Endodermal cell (in vitro differentiated cells): ENCODE measurements around the gene DDX39A. TPM values are rescaled to one million over a fixed set of nuclear protein-coding genes. Genes with fewer than 3 reads are reported as not detected.
"Not testable (repeated sequence)": the region's sequence is repeated elsewhere in the genome, so short reads cannot be mapped to it uniquely, and the experiment has no call there.

Experiments
- DNase-seq: peaks from one replicate; pipeline ENCODE4 v3.0.0-alpha.2; 2017
- H3K27ac ChIP-seq: 2 replicates; pipeline ENCODE4 v1.5.1; 2013; ENCODE audit warnings: mild to moderate bottlenecking, low read depth, low read length, moderate library complexity
- H3K27me3 ChIP-seq: 2 replicates; pipeline ENCODE4 v1.6.1; 2013; ENCODE audit warnings: mild to moderate bottlenecking, low read length, moderate library complexity; ENCODE audit not compliant: insufficient read depth, control insufficient read depth, poor library complexity, severe bottlenecking
- H3K36me3 ChIP-seq: 2 replicates; pipeline ENCODE4 v1.7.0; 2013; ENCODE audit warnings: mild to moderate bottlenecking, low read length, moderate library complexity; ENCODE audit not compliant: control insufficient read depth, insufficient read depth
- H3K4me1 ChIP-seq: one replicate; pipeline ENCODE4 v1.7.0; 2013; ENCODE audit warnings: low read length; ENCODE audit not compliant: control insufficient read depth, insufficient read depth
- H3K4me3 ChIP-seq: 2 replicates; pipeline ENCODE4 v1.5.1; 2013; ENCODE audit warnings: mild to moderate bottlenecking, low read length, moderate library complexity
- H3K9ac ChIP-seq: 2 replicates; pipeline ENCODE4 v1.6.1; 2013; ENCODE audit warnings: mild to moderate bottlenecking, low read length, moderate library complexity; ENCODE audit not compliant: poor library complexity, severe bottlenecking; ENCODE audit errors: extremely low read depth
- H3K9me3 ChIP-seq: 2 replicates; pipeline ENCODE4 v1.6.1; 2013; ENCODE audit warnings: mild to moderate bottlenecking, low read length, moderate library complexity; ENCODE audit not compliant: control insufficient read depth
- H3K27ac Mint-ChIP-seq: 2 replicates; pipeline ENCODE4 v1.8.0; 2020; ENCODE audit warnings: mixed read lengths
- H3K27me3 Mint-ChIP-seq: 2 replicates; pipeline ENCODE4 v1.8.0; 2021; ENCODE audit warnings: mild to moderate bottlenecking, mixed read lengths; ENCODE audit not compliant: insufficient read depth
- H3K36me3 Mint-ChIP-seq: 2 replicates; pipeline ENCODE4 v1.8.0; 2020; ENCODE audit warnings: low read depth, mixed read lengths
- H3K4me1 Mint-ChIP-seq: 2 replicates; pipeline ENCODE4 v1.8.0; 2020; ENCODE audit warnings: mixed read lengths
- H3K4me3 Mint-ChIP-seq: 2 replicates; pipeline ENCODE4 v1.8.0; 2020; ENCODE audit warnings: mild to moderate bottlenecking, moderate library complexity, mixed read lengths
- H3K9me3 Mint-ChIP-seq: 2 replicates; pipeline ENCODE4 v1.8.0; 2020; ENCODE audit warnings: mild to moderate bottlenecking, mixed read lengths
- CTCF ChIP-seq: fragments of 200-600 bp; sonication (generic); conservative IDR thresholded peaks from 2 replicates; pipeline ENCODE4 v1.5.0; 2021; ENCODE audit warnings: antibody characterized with exemption, mild to moderate bottlenecking
- WGBS, 2 experiments: methylation state at CpG; one replicate each; pipeline versions ENCODE4 v1.1.5 to v1.1.7; 2013; ENCODE audit warnings: missing lambda C conversion rate in 2 of 2, mixed read lengths in 1 of 2; ENCODE audit not compliant: insufficient coverage in 1 of 2, insufficient read length in 1 of 2; 5-methylcytosine and 5-hydroxymethylcytosine counted together
- total RNA-seq, 2 donors: library from RNA; stranded (reverse); fragmentation: NEBNext Ultra II Directional in 1 of 2; extraction: Animal tissue kit (Norgen Biotek cat#: 25700) in 1 of 2; gene quantifications; 2 replicates in 1 of 2; 3 replicates in 1 of 2; pipeline ENCODE4 v1.2.1, GENCODE V29; 2021

Gene DDX39A
- total RNA-seq, 2 donors from 2014 or later = 82.5 to 86.1 TPM

- TF ChIP-seq CTCF = no peak
- no peak for DNase-seq
- peaks cover 2% of the 10 kb centered on the region for H3K36me3 ChIP-seq
- peaks cover 3% of the 10 kb centered on the region for H3K4me1 Mint-ChIP-seq
- H3K36me3 Mint-ChIP-seq = peaks cover 4% of the 10 kb centered on the region
- H3K27ac Mint-ChIP-seq = no peak overlapping the region
- H3K27ac ChIP-seq = no peak overlapping the region
- no peaks in the 10 kb centered on the region for H3K27me3 Mint-ChIP-seq
- no peaks in the 10 kb centered on the region for H3K4me1 ChIP-seq
- no peaks in the 10 kb centered on the region for H3K27me3 ChIP-seq
- no peak overlapping the region for H3K4me3 ChIP-seq
- H3K9me3 ChIP-seq = no peaks in the 10 kb centered on the region
- H3K9me3 Mint-ChIP-seq = no peaks in the 10 kb centered on the region
- H3K9ac ChIP-seq = no peak overlapping the region
- H3K4me3 Mint-ChIP-seq = no peak overlapping the region
- WGBS, 2 experiments = 88 to 89% methylated on average over 21 to 26 of the region's 26 CpGs
Measured at GRCh38 chr19:14402332-14403144, 16.6 kb downstream of the DDX39A start.

DNA sequence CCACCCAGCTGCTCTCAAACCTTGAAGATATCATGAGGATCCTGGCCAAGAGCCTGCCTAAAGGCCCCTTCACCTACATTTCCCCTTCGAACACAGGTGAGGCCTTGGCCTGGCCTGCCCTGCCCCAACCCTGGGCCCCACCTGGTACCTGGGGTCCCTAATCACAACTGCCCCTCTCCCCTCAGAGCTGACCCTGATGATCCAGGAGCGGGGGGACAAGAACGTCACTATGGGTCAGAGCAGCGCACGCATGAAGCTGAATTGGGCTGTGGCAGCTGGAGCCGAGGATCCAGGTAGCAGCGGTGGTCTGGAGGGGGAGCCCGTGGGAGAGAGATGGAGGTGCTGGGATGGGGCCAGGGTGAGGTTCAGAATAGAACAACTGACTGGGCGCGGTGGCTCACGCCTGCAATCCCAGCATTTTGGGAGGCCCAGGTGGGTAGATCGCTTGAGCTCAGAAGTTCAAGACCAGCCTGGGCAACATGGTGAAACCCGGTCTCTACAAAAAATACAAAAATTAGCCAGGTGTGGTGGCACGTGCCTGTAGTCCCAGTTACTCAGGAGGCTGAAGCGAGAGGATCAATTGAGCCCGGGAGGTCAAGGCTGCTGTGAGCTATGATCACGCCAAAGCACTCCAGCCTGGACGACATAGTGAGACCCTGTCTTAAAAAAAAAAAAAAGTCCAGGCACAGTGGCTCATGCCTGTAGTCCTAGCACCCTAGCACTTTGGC is 17.5 kb downstream of the DDX39A start:
- no peaks in the 10 kb centered on the region for H3K36me3 Mint-ChIP-seq
- H3K27me3 ChIP-seq = no peaks in the 10 kb centered on the region
- no peak for TF ChIP-seq CTCF
- H3K9ac ChIP-seq = no peak overlapping the region
- H3K4me1 ChIP-seq = no peaks in the 10 kb centered on the region
- H3K27ac Mint-ChIP-seq = no peak overlapping the region
- WGBS, 2 experiments = 93 to 94% methylated on average over 11 to 18 of the region's 18 CpGs
- no peak overlapping the region for H3K27ac ChIP-seq
- peaks cover 3% of the 10 kb centered on the region for H3K4me1 Mint-ChIP-seq
- H3K4me3 Mint-ChIP-seq = no peak overlapping the region
- no peaks in the 10 kb centered on the region for H3K27me3 Mint-ChIP-seq
- H3K9me3 Mint-ChIP-seq = no peaks in the 10 kb centered on the region
- H3K9me3 ChIP-seq = no peaks in the 10 kb centered on the region
- H3K36me3 ChIP-seq = no peaks in the 10 kb centered on the region
- no peak overlapping the region for H3K4me3 ChIP-seq
- no peak for DNase-seq

DNA sequence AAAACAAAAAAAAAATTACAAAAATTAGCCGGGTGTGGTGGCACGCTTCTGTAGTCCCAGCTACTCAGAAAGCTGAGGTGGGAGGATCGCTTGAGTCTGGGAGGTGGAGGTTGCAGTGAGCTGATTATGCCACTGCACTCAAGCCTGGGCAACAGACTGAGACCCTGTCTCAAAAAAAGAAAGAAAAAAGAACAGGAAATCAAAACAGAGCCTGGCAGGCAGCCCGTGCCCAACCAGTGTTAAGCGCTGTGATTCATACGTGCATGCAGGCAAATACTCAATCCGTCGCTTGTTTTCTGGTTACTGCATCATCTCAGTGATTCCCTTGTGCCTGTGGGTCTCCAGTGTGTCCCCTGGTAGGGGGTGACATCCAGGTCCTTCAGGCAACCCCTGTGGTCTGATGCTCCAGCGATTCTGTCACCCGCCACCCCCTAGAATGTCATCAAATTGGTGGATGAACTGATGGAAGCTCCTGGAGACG is 18.1 kb downstream of the DDX39A start:
- Histone ChIP-seq H3K4me3 (no peak overlapping the region), H3K27me3 (no peaks in the 10 kb centered on the region), H3K9ac (no peak overlapping the region), H3K4me1 (no peaks in the 10 kb centered on the region), H3K27ac (no peak overlapping the region), H3K9me3 (no peaks in the 10 kb centered on the region), H3K36me3 (no peaks in the 10 kb centered on the region)
- H3K4me1 Mint-ChIP-seq = peaks cover 2% of the 10 kb centered on the region
- TF ChIP-seq CTCF = no peak
- H3K4me3 Mint-ChIP-seq = no peak overlapping the region
- H3K36me3 Mint-ChIP-seq = no peaks in the 10 kb centered on the region
- no peak overlapping the region for H3K27ac Mint-ChIP-seq
- no peak for DNase-seq
- WGBS, 2 experiments = 93 to 98% methylated on average over 8 to 11 of the region's 11 CpGs
- no peaks in the 10 kb centered on the region for H3K27me3 Mint-ChIP-seq
- no peaks in the 10 kb centered on the region for H3K9me3 Mint-ChIP-seq

DNA sequence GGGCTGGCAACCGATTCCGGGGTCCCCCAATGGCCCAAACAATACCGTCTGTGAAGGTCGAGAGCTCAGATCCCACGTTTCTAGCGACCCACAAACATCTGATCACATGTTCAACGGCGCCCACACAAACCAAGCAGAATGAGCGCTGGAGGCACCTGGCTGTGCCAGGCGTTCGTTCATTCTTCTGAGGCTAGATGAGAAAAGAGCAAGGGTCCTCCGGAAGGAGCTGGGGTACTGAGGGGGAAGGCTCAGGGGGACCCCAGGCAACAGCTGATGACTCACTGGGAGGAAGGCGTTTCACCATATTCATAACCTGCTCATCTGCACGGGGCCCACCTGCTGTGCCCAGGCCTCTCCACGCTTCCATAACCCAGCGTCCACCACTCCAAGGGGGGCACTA is 22.0 kb downstream of the DDX39A start:
- H3K4me3 ChIP-seq, H3K36me3 ChIP-seq, H3K36me3 Mint-ChIP-seq, H3K4me1 Mint-ChIP-seq, DNase-seq, H3K4me1 ChIP-seq, H3K9me3 Mint-ChIP-seq, H3K27ac ChIP-seq, H3K27me3 Mint-ChIP-seq, H3K9ac ChIP-seq, H3K27ac Mint-ChIP-seq, H3K4me3 Mint-ChIP-seq, H3K9me3 ChIP-seq, H3K27me3 ChIP-seq: not testable (repeated sequence)
- WGBS, 2 experiments = 88 to 90% methylated on average over 4 to 15 of the region's 16 CpGs

DNA sequence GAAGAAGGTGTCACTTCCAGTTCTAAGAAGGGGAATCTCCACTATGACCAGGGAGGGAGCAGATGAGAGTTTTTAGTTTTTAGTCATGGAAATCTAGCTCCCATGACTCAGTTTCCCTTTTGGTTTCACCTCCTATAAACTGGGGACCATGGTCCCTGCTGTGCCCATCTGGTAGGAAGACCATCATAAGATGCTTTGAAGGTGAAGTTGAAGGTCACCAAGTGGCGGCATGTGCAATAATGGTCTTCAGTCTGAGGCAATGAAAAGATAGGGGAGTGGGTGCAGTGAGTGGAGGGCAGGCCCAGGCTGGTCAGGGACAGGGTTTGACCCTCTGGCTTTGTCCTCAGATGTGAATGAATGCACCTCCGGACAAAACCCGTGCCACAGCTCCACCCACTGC is 22.4 kb downstream of the DDX39A start:
- not testable (repeated sequence) for H3K9me3 ChIP-seq, H3K4me3 Mint-ChIP-seq, H3K4me1 ChIP-seq, H3K27ac ChIP-seq, DNase-seq, H3K36me3 ChIP-seq, H3K27me3 ChIP-seq, H3K4me3 ChIP-seq, H3K9ac ChIP-seq, H3K4me1 Mint-ChIP-seq, H3K27me3 Mint-ChIP-seq, H3K27ac Mint-ChIP-seq, H3K36me3 Mint-ChIP-seq, H3K9me3 Mint-ChIP-seq
- 100% methylated on average over 2 of the region's 3 CpGs; no CpG with 5 or more reads in 1 of the 2 experiments for WGBS, 2 experiments
